Measurements from ENCODE around the gene LRP11. TPM values are rescaled to one million over a fixed set of nuclear protein-coding genes. Genes with fewer than 3 reads are reported as not detected.

LRP11 gene
- total and polyA plus RNA-seq, 2 donors (not counting 1 experiment from before 2014, with no cell fraction given) = 58.4 to 89.5 TPM

GRCh38 chr6:149900620-149901443 is 36.7 kb upstream of the LRP11 start:
- Histone ChIP-seq H3K36me3 (ENCODE audit: control insufficient read depth, insufficient read depth, low read length) (no peaks in the 10 kb centered on the region), H4K20me1 (ENCODE audit: control insufficient read depth, extremely low read depth, insufficient read depth, low read length) (no peaks in the 10 kb centered on the region), H3K4me1 (ENCODE audit: control insufficient read depth, extremely low read depth, insufficient read depth, low read length) (peaks cover 19% of the 10 kb centered on the region), H3K4me3 (replicated peaks in 1 of 4; ENCODE audit: control extremely low read depth in 1 of 4, insufficient read depth in 1 of 4, low read depth in 3 of 4, low read length in 4 of 4) (no peak overlapping the region), H3K9me3 (ENCODE audit: control insufficient read depth, insufficient read depth, low read depth, low read length) (no peaks in the 10 kb centered on the region), H3K4me2 (ENCODE audit: extremely low read depth, insufficient read depth, low read length) (no peak overlapping the region), H3K27ac (ENCODE audit: insufficient read depth, low read length) (no peak overlapping the region), H3K79me2 (ENCODE audit: control insufficient read depth, insufficient read depth, low read length) (no peaks in the 10 kb centered on the region), H3K9ac (ENCODE audit: insufficient read depth, low read length) (no peak overlapping the region), H2AFZ (ENCODE audit: low read length) (no peak overlapping the region), H3K27me3 (ENCODE audit: control insufficient read depth, insufficient read depth, low read length) (no peaks in the 10 kb centered on the region)
- TF ChIP-seq CTCF (conservative IDR thresholded peaks at IDR 0.05 in 1 of 2, IDR thresholded peaks at IDR 0.05 in 1 of 2; ENCODE audit: low read depth in 1 of 2, low read length in 2 of 2) (no peak), EZH2 (IDR thresholded peaks at IDR 0.05; ENCODE audit: low read length, missing control alignments) (no peak)
- DNase-seq (ENCODE audit: low read depth in 2 of 2) = no peak

- Histone ChIP-seq H3K4me3 (replicated peaks in 1 of 4; ENCODE audit: control extremely low read depth in 1 of 4, insufficient read depth in 1 of 4, low read depth in 3 of 4, low read length in 4 of 4) (no peak overlapping the region), H3K9me3 (ENCODE audit: control insufficient read depth, insufficient read depth, low read depth, low read length) (no peaks in the 10 kb centered on the region), H4K20me1 (ENCODE audit: control insufficient read depth, extremely low read depth, insufficient read depth, low read length) (no peaks in the 10 kb centered on the region), H3K27ac (ENCODE audit: insufficient read depth, low read length) (no peak overlapping the region), H3K79me2 (ENCODE audit: control insufficient read depth, insufficient read depth, low read length) (no peaks in the 10 kb centered on the region), H3K4me2 (ENCODE audit: extremely low read depth, insufficient read depth, low read length) (no peak overlapping the region), H3K4me1 (ENCODE audit: control insufficient read depth, extremely low read depth, insufficient read depth, low read length) (peaks cover 24% of the 10 kb centered on the region), H3K36me3 (ENCODE audit: control insufficient read depth, insufficient read depth, low read length) (no peaks in the 10 kb centered on the region), H2AFZ (ENCODE audit: low read length) (no peak overlapping the region), H3K9ac (ENCODE audit: insufficient read depth, low read length) (no peak overlapping the region), H3K27me3 (ENCODE audit: control insufficient read depth, insufficient read depth, low read length) (no peaks in the 10 kb centered on the region)
- TF ChIP-seq EZH2 (IDR thresholded peaks at IDR 0.05; ENCODE audit: low read length, missing control alignments) = no peak
- no peak for TF ChIP-seq CTCF (conservative IDR thresholded peaks at IDR 0.05 in 1 of 2, IDR thresholded peaks at IDR 0.05 in 1 of 2; ENCODE audit: low read depth in 1 of 2, low read length in 2 of 2)
- no peak for DNase-seq (ENCODE audit: low read depth in 2 of 2)
Observed at GRCh38 chr6:149899926-149900619, 35.9 kb upstream of the LRP11 start.

GRCh38 chr6:149899486-149899885 is 35.3 kb upstream of the LRP11 start:
- Histone ChIP-seq H2AFZ (ENCODE audit: low read length) (no peak overlapping the region), H3K27ac (ENCODE audit: insufficient read depth, low read length) (no peak overlapping the region), H3K36me3 (ENCODE audit: control insufficient read depth, insufficient read depth, low read length) (no peaks in the 10 kb centered on the region), H3K9me3 (ENCODE audit: control insufficient read depth, insufficient read depth, low read depth, low read length) (no peaks in the 10 kb centered on the region), H3K27me3 (ENCODE audit: control insufficient read depth, insufficient read depth, low read length) (no peaks in the 10 kb centered on the region), H3K4me2 (ENCODE audit: extremely low read depth, insufficient read depth, low read length) (no peak overlapping the region), H3K4me1 (ENCODE audit: control insufficient read depth, extremely low read depth, insufficient read depth, low read length) (peaks cover 29% of the 10 kb centered on the region), H3K79me2 (ENCODE audit: control insufficient read depth, insufficient read depth, low read length) (no peaks in the 10 kb centered on the region), H3K9ac (ENCODE audit: insufficient read depth, low read length) (no peak overlapping the region), H4K20me1 (ENCODE audit: control insufficient read depth, extremely low read depth, insufficient read depth, low read length) (no peaks in the 10 kb centered on the region), H3K4me3 (replicated peaks in 1 of 4; ENCODE audit: control extremely low read depth in 1 of 4, insufficient read depth in 1 of 4, low read depth in 3 of 4, low read length in 4 of 4) (no peak overlapping the region)
- no peak for DNase-seq (ENCODE audit: low read depth in 2 of 2)
- TF ChIP-seq CTCF (conservative IDR thresholded peaks at IDR 0.05 in 1 of 2, IDR thresholded peaks at IDR 0.05 in 1 of 2; ENCODE audit: low read depth in 1 of 2, low read length in 2 of 2) (no peak), EZH2 (IDR thresholded peaks at IDR 0.05; ENCODE audit: low read length, missing control alignments) (no peak)

All from fibroblast of lung (primary cell).